ENCODE data around the gene C12orf75. TPM values are rescaled to one million over a fixed set of nuclear protein-coding genes. Genes with fewer than 3 reads are reported as not detected.
"Not testable (repeated sequence)": the region's sequence is repeated elsewhere in the genome, so short reads cannot be mapped to it uniquely, and the experiment has no call there.

Gene C12orf75
- total RNA-seq, 1 donor from 2014 or later = 35.7 TPM

DNA sequence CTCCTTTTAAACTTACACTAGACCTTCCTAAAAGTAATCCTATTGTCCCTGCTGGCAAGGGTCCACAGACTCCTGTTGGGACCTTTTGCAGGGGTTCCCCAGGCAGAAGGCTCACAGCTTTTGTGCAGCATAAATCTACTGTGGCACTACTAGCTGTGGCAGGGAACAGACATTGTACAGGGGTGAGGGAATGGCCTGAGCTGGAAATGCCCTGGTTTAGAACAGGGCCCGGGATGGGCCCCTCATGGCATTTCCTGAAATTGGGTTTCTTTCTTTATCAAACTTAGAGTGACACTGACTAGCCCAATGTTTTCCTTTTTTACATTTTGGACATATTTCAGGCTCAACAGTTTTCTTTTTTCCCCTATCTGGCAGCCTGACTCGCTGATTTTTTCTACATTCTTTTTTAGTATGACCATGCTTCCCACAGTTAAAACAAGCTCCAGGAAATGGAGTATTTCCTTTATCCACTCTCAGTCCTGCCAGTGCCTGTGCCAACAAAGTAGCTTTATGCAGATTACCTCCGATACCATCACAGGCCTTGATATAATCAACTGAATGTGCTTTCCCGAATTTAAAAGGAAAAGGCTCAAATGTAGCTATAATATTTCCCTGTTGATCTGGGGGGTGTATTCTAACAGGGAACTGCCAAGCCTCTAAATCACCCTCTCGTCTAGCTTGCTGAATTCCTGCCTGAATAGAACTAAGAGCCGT lies 22.7 kb upstream of the C12orf75 start:
- ATAC-seq; intact Hi-C loops (cut with DNase I); DNase-seq (ENCODE audit: low spot score): not testable (repeated sequence)

DNA sequence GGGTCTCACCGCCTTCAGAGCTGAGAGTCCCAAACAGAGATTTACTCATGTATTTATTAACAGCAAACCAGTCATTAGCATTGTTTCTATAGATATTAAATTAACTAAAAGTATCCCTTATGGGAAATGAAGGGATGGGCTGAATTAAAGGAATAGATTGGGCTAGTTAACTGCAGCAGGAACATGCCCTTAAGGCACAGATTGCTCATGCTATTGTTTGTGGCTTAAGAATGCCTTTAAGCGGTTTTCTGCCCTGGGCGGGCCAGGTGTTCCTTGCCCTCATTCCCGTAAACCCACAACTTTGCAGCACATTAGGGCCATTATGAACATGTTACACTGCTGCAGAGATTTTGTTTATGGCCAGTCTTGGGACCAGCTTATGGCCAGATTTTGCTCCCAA lies 21.7 kb upstream of the C12orf75 start:
- DNase-seq (ENCODE audit: low spot score); intact Hi-C loops (cut with DNase I); ATAC-seq: not testable (repeated sequence)

DNA sequence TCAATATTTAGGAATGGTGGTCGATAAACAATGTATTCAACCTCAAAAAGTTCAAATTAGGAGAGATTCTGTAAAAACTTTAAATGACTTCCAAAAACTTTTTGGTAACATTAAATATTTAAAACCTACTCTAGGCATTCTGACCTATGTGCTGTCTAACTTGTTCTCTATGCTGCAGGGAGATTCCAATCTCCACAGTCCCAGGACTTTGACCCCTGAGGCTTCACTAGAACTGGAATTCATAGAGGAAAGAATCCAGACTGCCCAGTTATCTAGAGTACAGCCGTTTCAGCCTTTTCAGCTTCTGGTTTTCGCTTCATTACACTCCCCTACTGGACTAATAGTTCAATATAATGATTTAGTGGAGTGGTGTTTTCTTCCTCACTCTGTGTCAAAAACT lies 21.1 kb upstream of the C12orf75 start:
- intact Hi-C loops (cut with DNase I); DNase-seq (ENCODE audit: low spot score); ATAC-seq: not testable (repeated sequence)

DNA sequence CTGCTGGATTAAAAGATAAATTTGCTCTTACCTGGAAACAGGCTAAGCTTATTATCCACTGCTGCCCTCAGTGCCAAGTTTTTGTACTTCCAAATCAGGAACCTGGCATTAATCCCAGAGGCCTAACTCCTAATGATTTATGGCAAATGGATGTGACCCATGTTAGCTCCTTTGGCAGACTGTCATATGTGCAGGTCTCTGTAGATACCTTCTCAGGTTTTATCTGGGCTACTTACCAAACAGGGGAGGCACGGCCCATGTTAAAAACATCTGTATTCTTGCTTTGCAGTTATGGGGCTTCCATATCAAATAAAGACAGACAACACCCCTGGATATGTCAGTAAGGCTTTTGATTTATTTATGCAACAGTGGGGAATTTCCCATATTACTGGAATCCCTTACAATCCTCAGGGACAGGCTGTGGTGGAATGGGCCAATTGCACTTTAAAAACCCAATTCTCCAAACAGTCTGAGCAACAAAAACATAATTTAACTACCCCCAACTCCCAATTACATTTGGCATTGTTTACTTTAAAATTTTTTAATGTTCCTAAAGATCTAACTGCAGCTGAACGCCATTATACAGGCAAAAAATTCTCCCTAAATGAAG lies 19.9 kb upstream of the C12orf75 start:
- DNase-seq (ENCODE audit: low spot score); intact Hi-C loops (cut with DNase I); ATAC-seq: not testable (repeated sequence)

DNA sequence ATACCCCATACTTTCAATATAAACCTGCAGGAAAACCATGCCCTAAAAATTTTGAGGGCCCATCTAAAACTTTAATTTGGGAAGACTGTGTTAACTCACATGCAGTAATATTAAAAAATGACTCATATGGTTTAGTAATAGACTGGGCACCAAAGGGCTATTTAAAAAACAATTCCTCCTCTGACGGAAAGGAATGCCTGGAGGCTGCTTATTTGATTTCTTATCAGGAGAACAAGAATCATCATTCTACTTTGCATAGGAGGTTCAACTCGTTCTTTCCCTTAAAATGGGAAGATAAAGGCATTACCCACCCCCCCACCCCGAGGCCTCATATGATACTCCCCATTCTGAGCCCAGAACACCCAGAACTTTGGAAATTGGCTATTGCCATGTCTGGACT lies 18.6 kb upstream of the C12orf75 start:
- intact Hi-C loops (cut with DNase I); DNase-seq (ENCODE audit: low spot score); ATAC-seq: not testable (repeated sequence)

DNA sequence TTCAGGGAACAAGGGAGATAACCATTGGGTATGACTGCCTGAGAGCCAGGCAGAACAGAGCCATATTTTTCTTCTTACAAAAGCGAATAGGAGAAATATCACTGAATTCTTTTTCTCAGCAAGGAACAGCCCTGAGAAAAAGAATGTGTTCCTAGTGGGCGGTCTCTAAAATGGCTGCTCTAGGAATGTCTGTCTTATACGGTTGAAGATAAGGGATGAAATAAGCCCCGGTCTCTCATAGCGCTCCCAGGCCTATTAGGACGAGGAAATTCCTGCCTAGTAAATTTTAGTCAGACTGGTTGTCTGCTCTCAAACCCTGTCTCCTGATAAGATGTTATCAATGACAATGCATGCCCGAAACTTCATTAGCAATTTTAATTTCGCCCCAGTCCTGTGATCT lies 16.7 kb upstream of the C12orf75 start:
- ATAC-seq; DNase-seq (ENCODE audit: low spot score); intact Hi-C loops (cut with DNase I): not testable (repeated sequence)

DNA sequence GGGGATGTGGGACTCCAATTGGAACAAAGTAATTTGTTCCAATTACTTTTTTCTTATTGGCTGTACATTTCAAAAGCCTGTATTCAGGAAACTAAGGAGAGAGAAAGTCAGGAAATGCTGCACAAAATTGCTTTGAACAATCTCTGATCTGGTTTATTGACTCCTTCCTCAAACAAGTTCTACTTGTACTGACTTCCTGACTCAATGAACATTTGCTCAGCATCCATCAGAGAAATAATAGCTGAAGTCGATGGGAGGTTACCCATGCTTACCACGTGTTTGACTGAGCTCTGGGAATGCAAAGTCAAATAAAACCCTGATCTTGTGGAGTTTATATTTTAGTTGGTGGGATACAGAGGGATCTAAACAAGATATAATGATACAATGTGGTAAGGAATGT lies 15.4 kb upstream of the C12orf75 start:
- DNase-seq (ENCODE audit: low spot score) (no peak), ATAC-seq (no peak)
- intact Hi-C loops (cut with DNase I) = no loop called here

DNA sequence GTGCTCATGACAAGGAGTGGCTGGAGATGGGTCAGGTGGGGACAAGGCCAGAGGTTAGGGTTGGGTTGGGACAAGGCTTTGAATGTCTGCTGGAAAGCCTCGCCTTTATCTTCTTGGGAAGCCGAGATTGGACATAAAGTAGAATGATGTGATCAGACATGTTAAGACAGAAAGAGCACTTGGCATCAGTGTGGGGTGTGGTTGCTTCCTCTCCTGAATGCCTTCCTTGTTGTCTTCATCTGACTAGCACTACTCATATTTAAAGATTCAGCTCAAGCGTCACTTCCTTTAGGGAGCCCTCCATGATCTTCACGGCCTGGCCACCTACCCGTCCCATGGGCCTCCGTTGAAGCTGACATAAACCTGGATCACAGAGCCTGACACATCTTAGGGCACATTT lies 14.8 kb upstream of the C12orf75 start:
- ATAC-seq (no peak), DNase-seq (ENCODE audit: low spot score) (no peak)
- intact Hi-C loops (cut with DNase I) = no loop called here

DNA sequence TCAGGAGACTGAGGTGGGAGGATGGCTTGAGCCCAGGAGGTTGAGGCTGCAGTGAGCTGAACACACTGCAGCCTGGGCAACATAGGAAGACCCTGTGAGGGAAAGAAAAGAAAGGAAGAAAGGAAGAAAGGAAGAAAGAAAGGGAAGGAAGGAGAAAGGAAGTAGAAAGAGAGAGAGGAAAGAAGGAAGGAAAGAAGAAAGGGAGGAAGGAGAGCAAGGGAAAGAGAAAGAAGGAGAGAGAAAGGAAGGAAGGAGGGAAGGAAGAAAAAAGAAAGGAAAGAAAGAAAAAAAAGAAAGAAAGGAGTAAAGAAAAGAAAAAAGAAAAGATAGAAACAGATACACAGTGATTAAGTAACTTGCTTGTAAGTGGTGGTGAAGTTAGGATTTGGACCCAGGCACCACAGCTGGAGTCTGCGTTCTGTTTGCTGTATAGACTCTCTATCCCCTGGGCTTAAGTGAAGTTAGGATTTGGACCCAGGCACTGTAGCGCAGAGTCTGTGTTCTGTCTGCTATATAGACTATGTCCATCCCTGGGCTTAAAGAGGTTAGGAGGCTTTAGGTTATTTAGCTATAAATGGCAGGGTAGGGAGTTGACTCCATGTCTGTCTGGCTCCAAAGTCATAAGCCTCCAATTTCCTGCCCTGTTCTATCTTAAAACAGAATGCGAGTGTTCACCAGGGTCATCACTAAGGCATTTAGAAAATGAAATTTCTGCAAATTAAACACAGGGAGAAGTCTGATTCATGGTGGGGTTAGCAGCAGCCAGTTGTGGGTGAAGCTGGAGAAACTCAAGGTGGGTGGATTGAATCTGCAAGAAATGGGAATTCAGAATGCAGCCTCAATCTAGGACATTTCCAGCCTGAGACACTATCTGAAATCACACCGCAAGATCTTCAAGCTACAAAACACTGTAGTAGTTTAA lies 13.3 kb upstream of the C12orf75 start:
- ATAC-seq = no peak
- no peak for DNase-seq (ENCODE audit: low spot score)

DNA sequence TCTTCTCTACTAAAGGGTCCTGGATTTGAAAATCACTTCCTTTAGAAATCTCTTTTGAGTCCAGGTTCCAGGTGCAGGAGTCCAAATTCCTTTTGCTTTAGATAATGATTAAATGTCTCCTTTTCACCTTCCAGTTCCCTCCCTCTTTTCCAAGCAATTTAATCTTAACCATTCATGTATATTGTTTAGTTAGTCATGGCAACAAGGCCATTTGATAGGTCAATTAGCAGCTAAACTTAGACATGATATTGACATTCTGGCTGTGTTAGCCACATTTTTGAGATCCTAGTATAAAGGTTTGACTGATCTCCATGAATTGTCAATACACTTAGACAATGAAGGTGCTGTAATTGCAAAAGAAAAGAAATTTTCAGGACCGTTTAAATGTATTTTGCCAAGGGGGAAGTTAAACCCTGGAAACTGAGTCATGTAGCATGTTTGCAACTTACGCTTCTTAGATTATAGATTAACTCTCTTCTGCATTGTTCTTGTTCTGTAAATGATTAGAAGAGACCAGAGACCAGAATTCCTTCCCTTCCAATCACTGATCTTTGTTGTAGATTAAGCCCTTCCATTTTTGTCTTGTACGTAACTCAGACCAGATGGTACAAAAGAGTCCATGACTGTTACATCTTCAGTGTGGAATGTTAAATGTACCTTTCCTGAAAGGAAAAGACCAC lies 12.4 kb upstream of the C12orf75 start:
- intact Hi-C loops (cut with DNase I) = no loop called here

More for the DNA sequence above, 13.3 kb upstream of the C12orf75 start:
- intact Hi-C loops (cut with DNase I) = no loop called here

DNA sequence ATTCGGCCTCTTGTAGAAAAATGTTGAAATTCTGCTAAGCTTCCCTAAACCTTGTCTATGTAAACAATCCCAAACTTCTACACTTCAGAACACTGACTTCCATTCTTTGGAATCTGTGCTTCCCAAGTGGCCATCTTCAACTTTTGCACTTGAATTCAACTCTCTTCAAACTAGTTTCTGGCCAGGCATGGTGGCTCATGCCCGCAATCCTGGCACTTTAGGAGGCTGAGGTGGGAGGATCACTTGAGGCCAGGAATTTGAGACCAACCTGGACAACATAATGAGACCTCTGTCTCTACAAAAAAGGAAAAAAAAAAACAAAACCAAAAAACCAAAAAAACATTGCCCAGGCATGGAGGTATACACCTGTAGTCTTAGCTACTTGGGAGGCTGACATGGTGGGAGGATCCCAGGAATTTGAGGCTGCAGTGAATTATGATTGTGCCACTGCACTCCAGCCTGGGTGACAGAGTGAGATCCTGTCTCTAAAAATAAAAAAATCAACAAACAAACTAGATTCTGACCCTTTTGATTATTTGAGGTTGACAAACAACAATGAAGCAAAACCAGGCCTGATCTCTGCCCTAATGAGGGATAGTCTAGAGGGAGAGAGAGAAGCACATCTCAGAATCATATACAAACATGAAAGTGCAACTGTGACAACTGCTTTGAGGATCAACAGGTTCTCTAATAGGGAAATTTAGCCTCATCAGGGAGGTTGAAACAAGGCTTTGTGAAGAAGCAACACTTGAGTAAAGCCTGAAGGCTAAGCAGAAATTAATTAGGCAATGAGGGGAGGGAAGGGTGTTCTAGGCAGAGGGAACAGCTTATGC lies 11.6 kb upstream of the C12orf75 start:
- intact Hi-C loops (cut with DNase I) = no loop called here
- ATAC-seq (no peak), DNase-seq (ENCODE audit: low spot score) (no peak)

More for the DNA sequence above, 12.4 kb upstream of the C12orf75 start:
- no peak for ATAC-seq
- DNase-seq (ENCODE audit: low spot score) = no peak

DNA sequence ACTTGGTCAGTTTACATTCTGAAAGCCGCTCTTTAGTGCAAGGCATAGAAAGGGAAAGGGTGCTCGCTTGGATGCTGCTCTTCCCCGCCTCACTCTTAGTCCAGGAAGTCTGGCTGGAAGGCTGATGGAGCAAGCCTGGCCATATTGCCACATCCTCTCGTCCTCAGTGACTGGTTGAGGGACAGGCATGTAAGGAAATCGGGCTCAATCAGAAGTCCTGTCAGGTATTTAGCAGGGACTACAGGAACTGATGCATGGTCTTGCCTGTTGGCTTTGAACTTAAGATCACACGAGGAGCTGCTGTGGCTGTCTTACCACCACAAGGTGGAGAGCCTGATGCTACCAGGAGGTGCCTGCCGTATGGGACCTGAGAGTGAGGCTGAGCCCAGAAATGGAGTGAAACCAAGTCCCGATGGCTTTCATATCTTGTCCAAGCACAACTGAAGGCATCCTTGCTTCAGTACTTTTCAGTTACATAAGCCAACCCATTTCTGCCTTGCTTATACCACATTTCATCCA lies 10.7 kb upstream of the C12orf75 start:
- intact Hi-C loops (cut with DNase I) = no loop called here
- ATAC-seq (no peak), DNase-seq (ENCODE audit: low spot score) (no peak)

DNA sequence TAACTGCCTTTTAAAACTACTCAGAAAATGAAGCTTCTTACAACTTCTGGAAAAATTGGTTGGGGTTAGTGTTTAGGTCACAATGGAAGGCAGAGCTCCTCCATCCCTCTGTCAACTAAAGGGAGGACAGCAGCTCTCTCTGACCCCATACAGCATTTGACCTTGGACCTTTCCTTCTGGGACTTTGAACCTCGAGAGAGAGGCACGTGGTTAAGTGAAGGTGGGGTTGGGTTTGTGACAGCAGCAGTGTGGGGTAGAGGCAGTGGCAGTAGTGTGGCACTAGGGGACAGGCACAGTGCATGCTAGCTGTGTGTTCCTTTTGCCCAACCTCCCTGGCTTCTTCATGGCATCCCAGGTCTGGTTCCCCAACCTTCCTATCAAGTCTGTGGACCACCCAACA lies 9.4 kb upstream of the C12orf75 start:
- no peak for ATAC-seq
- intact Hi-C loops (cut with DNase I) = no loop called here
- DNase-seq (ENCODE audit: low spot score) = no peak

DNA sequence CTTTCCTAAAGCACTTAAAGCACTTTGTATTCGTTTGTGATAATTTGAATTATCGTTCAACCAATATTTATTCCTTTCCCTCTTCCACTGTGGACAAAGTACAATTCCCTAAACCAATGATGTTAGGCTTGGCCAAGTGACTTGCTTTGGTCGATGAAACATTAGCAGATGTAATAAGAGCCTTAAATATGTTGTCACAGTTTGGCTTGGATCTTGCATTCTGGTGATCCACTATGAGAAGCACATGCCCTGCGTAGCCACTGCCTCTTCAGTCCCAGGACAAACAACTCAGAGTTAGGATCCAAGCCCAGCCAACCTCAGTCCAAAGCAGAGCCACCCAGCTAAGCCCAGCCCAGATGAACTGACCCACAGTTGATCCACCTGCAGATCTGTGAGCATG lies 8.4 kb upstream of the C12orf75 start:
- DNase-seq (ENCODE audit: low spot score) (no peak), ATAC-seq (peak; percentile 55)
- intact Hi-C loops (cut with DNase I) = no loop called here

DNA sequence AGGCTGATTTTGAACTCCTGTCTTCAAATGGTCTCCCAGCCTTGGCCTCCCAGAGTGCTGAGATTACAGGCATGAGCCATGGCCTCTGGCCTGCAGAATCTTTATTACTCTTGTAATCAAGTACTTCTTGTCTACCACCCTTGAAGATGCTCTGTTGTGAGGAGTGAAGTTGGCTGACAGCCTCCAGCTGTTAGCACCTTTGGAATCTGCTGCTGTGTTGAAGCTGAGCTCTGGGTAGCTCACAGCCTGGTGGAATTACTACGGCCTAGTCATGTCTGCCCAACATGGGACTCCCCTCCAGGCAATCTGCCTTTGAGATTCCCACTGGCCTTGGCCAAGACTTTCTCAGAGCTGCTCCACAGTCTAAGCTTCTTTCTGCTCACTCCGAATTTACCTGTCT lies 5.8 kb upstream of the C12orf75 start:
- intact Hi-C loops (cut with DNase I) = no loop called here
- ATAC-seq (no peak), DNase-seq (ENCODE audit: low spot score) (no peak)

DNA sequence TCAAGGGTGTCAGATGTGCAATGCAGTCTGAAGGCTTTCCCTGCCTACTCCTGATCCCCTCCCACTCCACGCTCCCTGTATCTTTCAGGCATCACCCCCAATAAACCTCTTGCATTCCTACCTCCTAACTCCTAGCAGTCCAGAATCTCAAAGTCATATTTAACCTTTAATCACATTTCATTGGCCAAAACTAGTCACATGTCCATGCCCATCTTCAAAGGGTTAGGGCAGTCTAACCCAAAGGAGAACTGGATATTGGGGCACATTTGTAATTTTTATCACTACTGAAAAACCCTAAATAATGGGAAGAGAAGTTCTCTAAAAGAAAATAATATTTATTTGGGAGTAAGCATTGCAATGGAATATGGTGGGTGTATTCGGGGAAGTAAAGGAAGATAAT lies 5.4 kb upstream of the C12orf75 start:
- intact Hi-C loops (cut with DNase I) = no loop called here
- ATAC-seq = no peak
- no peak for DNase-seq (ENCODE audit: low spot score)

DNA sequence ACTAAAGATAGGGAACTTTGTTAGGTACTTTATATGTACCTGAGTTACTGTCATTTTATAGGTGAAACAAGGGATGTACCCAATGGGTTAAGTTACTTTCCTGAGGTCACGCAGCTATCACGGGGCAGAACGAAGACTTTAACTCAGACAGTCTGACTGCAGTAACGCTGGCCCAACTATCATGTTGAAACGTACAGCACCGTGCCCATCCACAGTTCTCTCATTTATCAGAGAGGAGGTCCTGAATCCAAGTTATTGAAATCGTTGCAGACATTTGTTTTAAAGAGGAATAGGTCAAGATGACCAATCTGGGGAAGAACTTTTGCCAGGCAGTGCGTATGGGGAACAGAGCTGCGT lies 587 bp upstream of the C12orf75 start:
- ATAC-seq (no peak), DNase-seq (ENCODE audit: low spot score) (no peak)
- intact Hi-C loops (cut with DNase I) = no loop called here
